Caco-2 (cell line): Measurements from ENCODE around the gene SHPK. TPM values are rescaled to one million over a fixed set of nuclear protein-coding genes. Genes with fewer than 3 reads are reported as not detected.

Source experiments
- BruUV-seq: library from RNA; stranded (reverse); fragments of 400-500 nt; replicated peaks from 2 replicates; lab custom pipeline; 2021; lab: Mats Ljungman, UMichigan
- CTCF ChIA-PET: fragments of 300-600 bp; sonication (Branson Sonifier 250); formaldehyde crosslinking; loops from one replicate; lab custom pipeline; 2022; ENCODE audit warnings: antibody characterized with exemption; lab: Charles Lee
- POLR2A ChIA-PET: fragments of 300-600 bp; sonication (Branson Sonifier 250); formaldehyde crosslinking; loops from one replicate; lab custom pipeline; 2022; ENCODE audit warnings: antibody characterized with exemption; lab: Charles Lee
- DNase-seq, 2 experiments: peaks; one replicate each; pipeline versions ENCODE4 v3.0.0 to v3.0.0-alpha.2; 2020 to 2022
- H3K27me3 ChIP-seq: replicated peaks from 2 replicates; pipeline ENCODE4 v1.6.0; 2011; ENCODE audit warnings: low read length; ENCODE audit not compliant: control insufficient read depth, insufficient read depth
- H3K36me3 ChIP-seq: 2 replicates; pipeline ENCODE4 v1.5.1; 2011; ENCODE audit warnings: low read length; ENCODE audit not compliant: control insufficient read depth, insufficient read depth
- H3K4me1 ChIP-seq: fragments of 250-450 bp; sonication (Bioruptor Pico); 2 replicates; pipeline ENCODE4 v1.5.1; 2020; ENCODE audit warnings: mild to moderate bottlenecking
- H3K4me3 ChIP-seq: 2 replicates; pipeline ENCODE4 v1.5.1; 2011; ENCODE audit warnings: low read depth, mild to moderate bottlenecking, control low read depth, low read length
- H3K9me3 ChIP-seq: fragments of 250-450 bp; sonication (Bioruptor Pico); 2 replicates; pipeline ENCODE4 v1.5.1; 2020; ENCODE audit warnings: mild to moderate bottlenecking, moderate library complexity
- H3K27ac Mint-ChIP-seq: one replicate; pipeline ENCODE4 v1.8.0; 2022; ENCODE audit warnings: mixed read lengths; ENCODE audit not compliant: unreplicated experiment
- H3K27me3 Mint-ChIP-seq: one replicate; pipeline ENCODE4 v1.8.0; 2022; ENCODE audit warnings: mixed read lengths; ENCODE audit not compliant: insufficient read depth, unreplicated experiment
- H3K36me3 Mint-ChIP-seq: one replicate; pipeline ENCODE4 v1.8.0; 2022; ENCODE audit warnings: mild to moderate bottlenecking, mixed read lengths; ENCODE audit not compliant: insufficient read depth, unreplicated experiment
- H3K4me1 Mint-ChIP-seq: one replicate; pipeline ENCODE4 v1.8.0; 2022; ENCODE audit warnings: low read depth, mixed read lengths; ENCODE audit not compliant: unreplicated experiment
- H3K4me3 Mint-ChIP-seq: one replicate; pipeline ENCODE4 v1.8.0; 2022; ENCODE audit warnings: mild to moderate bottlenecking, moderate library complexity, mixed read lengths; ENCODE audit not compliant: unreplicated experiment
- H3K9me3 Mint-ChIP-seq: one replicate; pipeline ENCODE4 v1.8.0; 2022; ENCODE audit warnings: mixed read lengths; ENCODE audit not compliant: unreplicated experiment
- CTCF ChIP-seq, 2 experiments: fragments of 200-600 bp in 1 of 2; IDR thresholded peaks; 1 replicate in 1 of 2; 2 replicates in 1 of 2; pipeline versions ENCODE4 v1.5.1 to v1.8.0; 2011 to 2022; ENCODE audit warnings: antibody characterized with exemption in 1 of 2, control low read depth in 1 of 2, inconsistent platforms in 1 of 2, low read depth in 1 of 2, low read length in 1 of 2, mild to moderate bottlenecking in 1 of 2, moderate library complexity in 1 of 2; ENCODE audit not compliant: insufficient read depth in 1 of 2, severe bottlenecking in 1 of 2, unreplicated experiment in 1 of 2
- intact Hi-C: fragments of 100-400 bp; cut with micrococcal nuclease; formaldehyde crosslinking; loops from one replicate; pipeline ENCODE4 v1.10.0; 2022; ENCODE audit not compliant: unreplicated experiment
- total RNA-seq: library from RNA; stranded (reverse); gene quantifications from 2 replicates; pipeline ENCODE4 v1.2.3, GENCODE V29; 2022

The SHPK gene
- total RNA-seq, 1 experiment from 2014 or later, result 17.7 TPM

DNA sequence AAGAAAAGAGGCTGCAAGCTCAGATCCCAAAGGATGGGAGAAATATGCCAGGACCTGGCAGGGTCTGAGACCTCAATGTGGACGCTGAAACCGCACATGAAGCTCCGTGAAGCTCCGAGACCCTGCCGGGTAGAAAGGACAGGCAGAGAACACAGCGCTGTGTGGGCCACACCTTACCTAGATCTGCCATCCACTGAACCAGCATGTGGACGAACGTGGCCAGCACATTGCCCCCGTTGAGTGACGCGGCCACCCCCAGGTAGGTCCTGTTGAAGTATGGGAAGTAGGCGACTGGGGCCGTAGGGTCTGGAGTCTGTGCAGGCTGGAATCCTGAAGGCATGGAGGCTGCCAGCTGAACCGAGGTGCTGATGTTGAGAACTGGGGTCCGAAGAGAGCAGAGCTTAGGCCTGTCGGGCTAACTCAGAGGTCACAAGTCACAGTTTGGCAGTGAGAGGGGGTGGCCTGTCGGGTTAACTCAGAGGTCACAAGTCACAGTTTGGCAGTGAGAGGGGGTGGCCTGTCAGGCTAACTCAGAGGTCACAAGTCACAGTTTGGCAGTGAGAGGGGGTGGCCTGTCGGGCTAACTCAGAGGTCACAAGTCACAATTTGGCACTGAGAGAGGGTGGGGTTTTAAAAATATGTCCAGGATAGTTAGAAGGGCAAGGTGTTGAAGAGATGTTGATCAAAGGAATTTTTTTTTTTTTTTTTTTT lies 20.7 kb downstream of the SHPK start:
- ChIA-PET POLR2A (no interaction called here), CTCF (no interaction called here)
- peaks cover 10% of the 10 kb centered on the region for H3K4me1 ChIP-seq
- H3K27me3 ChIP-seq, result no peaks in the 10 kb centered on the region
- no peaks in the 10 kb centered on the region for H3K9me3 Mint-ChIP-seq
- H3K4me1 Mint-ChIP-seq, result no peaks in the 10 kb centered on the region
- no peak overlapping the region for H3K4me3 Mint-ChIP-seq
- BruUV-seq, result no TSS peak
- no peaks in the 10 kb centered on the region; the same call in 1 of the 2 replicates for H3K36me3 ChIP-seq
- intact Hi-C loops, result no loop called here
- H3K4me3 ChIP-seq, result no peak overlapping the region
- H3K9me3 ChIP-seq, result no peaks in the 10 kb centered on the region
- peak overlapping the region; percentile 20 for H3K27ac Mint-ChIP-seq
- DNase-seq, result no peak
- TF ChIP-seq CTCF (IDR thresholded peaks at IDR 0.05; ENCODE audit: insufficient read depth in 1 of 2, low read depth in 1 of 2, low read length in 1 of 2, severe bottlenecking in 1 of 2, unreplicated experiment in 1 of 2), result no peak
- H3K27me3 Mint-ChIP-seq, result no peaks in the 10 kb centered on the region
- H3K36me3 Mint-ChIP-seq, result peaks cover 59% of the 10 kb centered on the region

GRCh38 chr17:3613124-3613523 lies 22.9 kb downstream of the SHPK start:
- H3K4me3 Mint-ChIP-seq, result no peak overlapping the region
- no peaks in the 10 kb centered on the region for H3K4me1 Mint-ChIP-seq
- no peaks in the 10 kb centered on the region for H3K9me3 Mint-ChIP-seq
- no peak overlapping the region for H3K4me3 ChIP-seq
- no peaks in the 10 kb centered on the region; the same call in 1 of the 2 replicates for H3K36me3 ChIP-seq
- no peak for DNase-seq
- H3K27me3 ChIP-seq, result no peaks in the 10 kb centered on the region
- peaks cover 10% of the 10 kb centered on the region for H3K4me1 ChIP-seq
- intact Hi-C loops, result no loop called here
- no TSS peak for BruUV-seq
- H3K27me3 Mint-ChIP-seq, result no peaks in the 10 kb centered on the region
- H3K27ac Mint-ChIP-seq, result no peak overlapping the region
- H3K36me3 Mint-ChIP-seq, result peaks cover 56% of the 10 kb centered on the region
- TF ChIP-seq CTCF (IDR thresholded peaks at IDR 0.05; ENCODE audit: insufficient read depth in 1 of 2, low read depth in 1 of 2, low read length in 1 of 2, severe bottlenecking in 1 of 2, unreplicated experiment in 1 of 2), result no peak
- no peaks in the 10 kb centered on the region for H3K9me3 ChIP-seq
- CTCF ChIA-PET, result no interaction called here
- POLR2A ChIA-PET, result no interaction called here

DNA sequence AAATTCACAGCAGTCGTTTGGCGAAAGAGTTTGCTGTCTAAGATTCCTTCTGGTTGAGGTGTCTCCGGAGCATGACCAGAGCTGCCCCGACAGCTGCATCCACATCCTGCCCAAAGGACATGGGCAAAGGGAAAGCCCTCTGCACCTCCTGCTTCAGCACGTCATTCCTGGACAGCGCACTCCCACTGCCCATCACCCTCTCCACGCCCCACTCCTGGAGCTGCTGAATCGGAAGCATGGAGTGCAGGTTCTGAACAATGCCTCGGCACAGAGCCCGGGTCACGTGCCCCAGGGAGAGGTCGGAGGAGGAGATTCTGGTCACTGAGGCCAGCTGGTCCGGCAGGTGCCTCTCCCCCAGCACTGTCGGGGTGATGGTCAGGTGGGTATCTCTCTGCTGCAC lies 25.5 kb downstream of the SHPK start:
- intact Hi-C loops, result no loop called here
- Histone ChIP-seq H3K9me3 (no peaks in the 10 kb centered on the region), H3K4me1 (peaks cover 10% of the 10 kb centered on the region), H3K27me3 (no peaks in the 10 kb centered on the region), H3K36me3 (no peaks in the 10 kb centered on the region; the same call in 1 of the 2 replicates), H3K4me3 (no peak overlapping the region)
- Mint-ChIP-seq H3K27me3 (no peaks in the 10 kb centered on the region), H3K4me1 (no peaks in the 10 kb centered on the region), H3K9me3 (no peaks in the 10 kb centered on the region), H3K36me3 (peaks cover 36% of the 10 kb centered on the region), H3K27ac (no peak overlapping the region), H3K4me3 (no peak overlapping the region)
- ChIA-PET POLR2A (no interaction called here), CTCF (no interaction called here)
- no peak for DNase-seq
- BruUV-seq, result no TSS peak
- TF ChIP-seq CTCF (IDR thresholded peaks at IDR 0.05; ENCODE audit: insufficient read depth in 1 of 2, low read depth in 1 of 2, low read length in 1 of 2, severe bottlenecking in 1 of 2, unreplicated experiment in 1 of 2), result no peak
